Skeletal muscle satellite cell (primary cell): ENCODE results near the gene CXorf66.

Source experiments
- H3K27me3 ChIP-seq: 2 replicates; pipeline ENCODE4 v1.7.0; 2013; ENCODE audit warnings: low read length; ENCODE audit not compliant: control insufficient read depth, insufficient read depth
- H3K36me3 ChIP-seq: 2 replicates; pipeline ENCODE4 v1.7.0; 2013; ENCODE audit warnings: mild to moderate bottlenecking, control low read depth, low read length; ENCODE audit not compliant: insufficient read depth
- H3K4me1 ChIP-seq: 2 replicates; pipeline ENCODE4 v1.7.0; 2013; ENCODE audit warnings: low read length; ENCODE audit not compliant: control insufficient read depth, insufficient read depth
- H3K4me2 ChIP-seq: 2 replicates; pipeline ENCODE4 v1.7.0; 2013; ENCODE audit warnings: mild to moderate bottlenecking, low read length
- H3K4me3 ChIP-seq: 2 replicates; pipeline ENCODE4 v1.7.0; 2013; ENCODE audit warnings: low read length
- H3K9ac ChIP-seq: 2 replicates; pipeline ENCODE4 v1.7.0; 2013; ENCODE audit warnings: mild to moderate bottlenecking, low read depth, low read length, moderate library complexity
- H3K9me3 ChIP-seq: replicated peaks from 2 replicates; pipeline ENCODE4 v1.7.0; 2013; ENCODE audit warnings: mild to moderate bottlenecking, control low read depth, low read length

Gene CXorf66

GRCh38 chrX:139945075-139945474, 20.2 kb downstream of the CXorf66 start:
- no peak overlapping the region for H3K9ac ChIP-seq
- H3K36me3 ChIP-seq = no peaks in the 10 kb centered on the region

GRCh38 chrX:139936259-139936658, 29.1 kb downstream of the CXorf66 start:
- no peaks in the 10 kb centered on the region for H3K4me1 ChIP-seq

More at GRCh38 chrX:139945075-139945474, 20.2 kb downstream of the CXorf66 start:
- Histone ChIP-seq H3K9me3 (no peaks in the 10 kb centered on the region), H3K4me2 (no peak overlapping the region), H3K4me1 (no peaks in the 10 kb centered on the region), H3K4me3 (no peak overlapping the region), H3K27me3 (no peaks in the 10 kb centered on the region)

DNA sequence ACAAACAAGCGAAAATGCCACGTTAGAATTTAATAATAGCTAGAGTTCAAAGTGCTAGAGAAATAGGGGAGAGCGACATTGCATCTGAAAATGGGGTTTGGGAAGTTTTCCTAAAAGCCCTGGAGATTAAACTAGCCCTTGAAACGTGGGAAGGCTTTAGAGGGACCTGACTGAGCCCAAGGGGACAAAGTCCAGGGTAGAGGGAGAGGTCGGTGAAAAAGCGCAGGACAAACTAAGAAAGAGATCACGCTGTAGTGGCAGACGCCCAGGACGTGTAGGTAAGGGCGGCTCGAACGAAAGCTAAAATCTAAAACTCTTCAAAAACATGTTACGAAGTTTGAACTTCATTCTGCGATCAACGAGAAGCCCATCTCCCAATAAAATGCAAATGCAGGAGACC, 31.4 kb downstream of the CXorf66 start:
- H3K36me3 ChIP-seq = no peaks in the 10 kb centered on the region
- H3K4me2 ChIP-seq = peak overlapping the region; percentile 90
- peak overlapping the region; percentile 85 for H3K9ac ChIP-seq
- H3K27me3 ChIP-seq = no peaks in the 10 kb centered on the region
- peaks cover 13% of the 10 kb centered on the region for H3K4me1 ChIP-seq
- H3K4me3 ChIP-seq = peak overlapping the region; percentile 73
- H3K9me3 ChIP-seq = no peaks in the 10 kb centered on the region

More at GRCh38 chrX:139936259-139936658, 29.1 kb downstream of the CXorf66 start:
- Histone ChIP-seq H3K9ac (no peak overlapping the region), H3K36me3 (no peaks in the 10 kb centered on the region), H3K4me2 (no peak overlapping the region), H3K9me3 (no peaks in the 10 kb centered on the region), H3K4me3 (no peak overlapping the region), H3K27me3 (no peaks in the 10 kb centered on the region)

GRCh38 chrX:139932901-139933796, 32.2 kb downstream of the CXorf66 start, which contains the start of gene ATP11C:
ATP11C (minus strand) TSS chrX:139933053; CDS start chrX:139932042, 1,011 bp downstream.
- H3K9ac ChIP-seq = peak within 1 kb of the TSS; percentile 85
- H3K4me3 ChIP-seq = peak within 1 kb of the TSS; percentile 75
- H3K27me3 ChIP-seq = no peaks in the 10 kb centered on the region
- peaks cover 13% of the 10 kb centered on the region for H3K4me1 ChIP-seq
- peak within 1 kb of the TSS; percentile 90 for H3K4me2 ChIP-seq
- H3K36me3 ChIP-seq = no peaks in the 10 kb centered on the region
- no peaks in the 10 kb centered on the region for H3K9me3 ChIP-seq

DNA sequence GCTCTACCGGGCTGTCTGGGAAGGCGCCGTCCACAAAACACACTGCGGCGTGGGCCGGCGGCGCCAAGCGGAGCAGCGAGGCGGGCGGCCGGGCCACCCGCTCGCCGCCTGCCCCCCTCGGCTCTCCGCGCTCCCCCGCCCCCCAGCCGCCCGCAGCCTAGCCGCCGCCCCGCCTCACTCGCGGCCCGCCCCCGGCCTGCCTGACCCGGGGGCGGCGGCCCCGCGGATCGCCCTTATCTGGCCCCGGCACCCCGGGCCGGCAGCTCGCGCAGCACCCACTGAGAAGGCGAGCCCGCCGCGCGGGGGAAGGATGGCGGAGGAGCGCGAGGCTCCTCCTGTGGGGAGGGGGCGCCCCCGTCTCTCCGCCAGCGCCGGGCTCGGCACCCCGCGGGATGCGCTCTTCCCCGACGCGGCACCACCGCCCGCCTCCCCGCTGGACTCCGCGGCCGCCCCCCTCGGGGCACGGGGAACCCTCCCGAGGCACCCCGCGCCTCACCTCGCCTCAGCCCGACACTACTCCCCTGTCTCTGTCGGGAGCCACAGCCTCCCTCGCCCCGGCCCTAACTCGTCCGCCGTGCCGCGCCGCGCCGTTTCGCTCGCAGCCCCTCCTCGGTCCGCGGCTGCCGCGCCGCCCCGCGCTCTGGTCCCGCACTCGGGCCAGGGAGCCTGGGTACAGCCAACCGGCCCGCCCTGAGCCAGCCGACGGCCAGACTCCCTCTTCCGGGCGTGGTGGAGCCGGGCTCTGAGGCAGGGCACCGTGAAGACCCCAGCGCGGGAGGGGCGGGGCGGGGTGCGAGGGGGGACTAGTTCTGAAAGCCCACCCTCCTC, 33.0 kb downstream of the CXorf66 start:
- Histone ChIP-seq H3K9ac (peak overlapping the region; percentile 84), H3K27me3 (no peaks in the 10 kb centered on the region), H3K36me3 (no peaks in the 10 kb centered on the region), H3K4me2 (peak overlapping the region; percentile 77), H3K4me3 (peak overlapping the region; percentile 75), H3K9me3 (no peaks in the 10 kb centered on the region), H3K4me1 (peaks cover 13% of the 10 kb centered on the region)

GRCh38 chrX:139931646-139932072, 33.7 kb downstream of the CXorf66 start:
- Histone ChIP-seq H3K9ac (peak overlapping the region; percentile 84), H3K36me3 (no peaks in the 10 kb centered on the region), H3K4me3 (peak overlapping the region; percentile 75), H3K27me3 (no peaks in the 10 kb centered on the region), H3K9me3 (no peaks in the 10 kb centered on the region), H3K4me1 (peaks cover 13% of the 10 kb centered on the region), H3K4me2 (peak overlapping the region; percentile 77)

DNA sequence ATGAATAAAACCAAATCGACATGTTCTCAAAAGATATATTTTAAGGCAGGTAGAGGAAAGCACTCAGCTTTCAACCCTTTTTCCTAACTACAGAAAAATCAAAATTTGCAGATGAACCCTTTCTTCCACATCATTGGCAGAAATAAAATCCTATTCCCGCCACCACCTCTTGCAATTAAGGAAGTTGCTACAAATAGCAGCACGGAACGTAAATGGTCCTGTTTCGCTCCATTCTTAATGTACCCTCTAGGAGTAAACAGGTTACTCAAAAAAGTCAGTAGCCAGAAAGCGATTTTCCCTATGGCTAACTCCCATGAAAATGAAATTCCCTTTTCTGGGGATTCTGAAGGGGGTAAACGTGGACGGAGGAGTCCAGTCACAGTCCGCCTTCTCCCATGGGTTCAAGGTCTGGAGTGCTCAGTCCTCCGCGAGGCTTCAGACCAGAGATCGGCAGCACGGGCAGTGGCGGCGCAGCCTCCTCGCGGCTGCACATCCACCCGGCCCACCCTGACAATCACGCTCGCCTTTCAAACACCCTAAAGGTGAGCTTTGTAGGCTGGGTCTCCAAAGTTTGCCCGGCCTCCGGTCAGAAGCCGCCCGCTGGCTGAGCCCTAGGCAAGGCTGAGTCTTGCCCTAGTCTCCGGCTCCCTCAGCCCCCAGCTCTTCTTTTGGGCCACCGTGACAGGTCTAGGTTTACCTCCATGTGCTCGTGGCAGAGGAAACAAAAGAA, 34.2 kb downstream of the CXorf66 start:
- peaks cover 13% of the 10 kb centered on the region for H3K4me1 ChIP-seq
- no peaks in the 10 kb centered on the region for H3K27me3 ChIP-seq
- peak overlapping the region; percentile 84 for H3K9ac ChIP-seq
- H3K36me3 ChIP-seq = no peaks in the 10 kb centered on the region
- H3K9me3 ChIP-seq = no peaks in the 10 kb centered on the region
- peak overlapping the region; percentile 75 for H3K4me3 ChIP-seq
- H3K4me2 ChIP-seq = peak overlapping the region; percentile 77

DNA sequence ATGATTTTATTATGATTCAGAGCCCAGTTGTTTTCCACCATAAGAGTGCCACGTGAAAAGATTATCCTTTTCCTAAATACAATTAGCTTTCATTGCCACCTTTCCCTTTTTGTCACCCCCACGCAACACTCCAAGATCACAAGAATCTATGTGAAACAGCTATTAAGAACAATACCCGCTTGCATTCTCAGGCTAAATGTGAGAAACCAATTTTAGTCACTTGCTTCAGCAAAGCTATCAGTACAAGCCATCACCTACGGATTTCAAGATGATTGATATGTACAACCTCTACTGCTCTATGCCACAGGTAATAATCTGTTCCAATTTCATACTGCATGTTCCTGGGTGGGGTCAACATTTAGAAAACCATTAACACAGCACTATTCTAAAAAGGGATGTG, 34.9 kb downstream of the CXorf66 start:
- Histone ChIP-seq H3K4me3 (peak overlapping the region; percentile 75), H3K36me3 (no peaks in the 10 kb centered on the region), H3K4me1 (peaks cover 13% of the 10 kb centered on the region), H3K4me2 (peak overlapping the region; percentile 77), H3K27me3 (no peaks in the 10 kb centered on the region), H3K9me3 (no peaks in the 10 kb centered on the region), H3K9ac (peak overlapping the region; percentile 84)

DNA sequence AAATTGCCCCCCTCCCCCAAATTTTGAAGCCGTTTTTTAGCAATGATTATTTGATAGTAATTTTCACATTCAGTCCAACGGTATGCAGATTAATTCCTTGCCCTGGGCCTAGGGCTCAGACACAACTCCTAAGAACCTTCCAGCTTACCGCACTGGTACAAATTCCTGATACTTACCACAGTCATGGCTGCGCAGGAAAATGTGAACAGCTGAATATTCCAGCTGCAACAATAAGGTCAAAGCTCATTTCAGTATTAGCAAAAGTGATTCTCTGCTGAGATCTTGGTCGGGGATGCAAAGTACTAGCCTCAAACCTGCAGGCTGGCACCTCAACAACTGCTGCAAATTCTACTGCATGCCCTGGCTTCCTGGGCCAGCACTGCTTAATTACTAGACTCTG, 35.4 kb downstream of the CXorf66 start:
- peak overlapping the region; percentile 77 for H3K4me2 ChIP-seq
- H3K9me3 ChIP-seq = no peaks in the 10 kb centered on the region
- H3K9ac ChIP-seq = no peak overlapping the region
- H3K4me3 ChIP-seq = peak overlapping the region; percentile 75
- H3K27me3 ChIP-seq = no peaks in the 10 kb centered on the region
- peaks cover 13% of the 10 kb centered on the region for H3K4me1 ChIP-seq
- no peaks in the 10 kb centered on the region for H3K36me3 ChIP-seq

GRCh38 chrX:139924696-139925095, 40.6 kb downstream of the CXorf66 start:
- no peak overlapping the region for H3K4me2 ChIP-seq
- H3K36me3 ChIP-seq = no peaks in the 10 kb centered on the region
- peaks cover 4% of the 10 kb centered on the region for H3K4me1 ChIP-seq
- H3K9ac ChIP-seq = no peak overlapping the region
- H3K9me3 ChIP-seq = no peaks in the 10 kb centered on the region
- no peak overlapping the region for H3K4me3 ChIP-seq
- no peaks in the 10 kb centered on the region for H3K27me3 ChIP-seq
